Stimulated activated CD4-positive, alpha-beta T cell treated with anti-CD3 and anti-CD28 coated beads, Interleukin-4, amount 100 ng/mL, for 48 hours (primary cell): ENCODE results near the gene INTS3.

ENCODE experiments used
- DNase-seq, 2 donors: peaks; one replicate each; pipeline ENCODE4 v3.0.0-alpha.2; 2020; ENCODE audit warnings: low read depth in 2 of 2

Gene INTS3

GRCh38 chr1:153727463-153728304, at the start of gene INTS3:
TSS of gene INTS3 (plus strand) at chr1:153728050. CDS start at chr1:153728635, 585 bp downstream.
- peak; percentile 97 to 99 for DNase-seq

DNA sequence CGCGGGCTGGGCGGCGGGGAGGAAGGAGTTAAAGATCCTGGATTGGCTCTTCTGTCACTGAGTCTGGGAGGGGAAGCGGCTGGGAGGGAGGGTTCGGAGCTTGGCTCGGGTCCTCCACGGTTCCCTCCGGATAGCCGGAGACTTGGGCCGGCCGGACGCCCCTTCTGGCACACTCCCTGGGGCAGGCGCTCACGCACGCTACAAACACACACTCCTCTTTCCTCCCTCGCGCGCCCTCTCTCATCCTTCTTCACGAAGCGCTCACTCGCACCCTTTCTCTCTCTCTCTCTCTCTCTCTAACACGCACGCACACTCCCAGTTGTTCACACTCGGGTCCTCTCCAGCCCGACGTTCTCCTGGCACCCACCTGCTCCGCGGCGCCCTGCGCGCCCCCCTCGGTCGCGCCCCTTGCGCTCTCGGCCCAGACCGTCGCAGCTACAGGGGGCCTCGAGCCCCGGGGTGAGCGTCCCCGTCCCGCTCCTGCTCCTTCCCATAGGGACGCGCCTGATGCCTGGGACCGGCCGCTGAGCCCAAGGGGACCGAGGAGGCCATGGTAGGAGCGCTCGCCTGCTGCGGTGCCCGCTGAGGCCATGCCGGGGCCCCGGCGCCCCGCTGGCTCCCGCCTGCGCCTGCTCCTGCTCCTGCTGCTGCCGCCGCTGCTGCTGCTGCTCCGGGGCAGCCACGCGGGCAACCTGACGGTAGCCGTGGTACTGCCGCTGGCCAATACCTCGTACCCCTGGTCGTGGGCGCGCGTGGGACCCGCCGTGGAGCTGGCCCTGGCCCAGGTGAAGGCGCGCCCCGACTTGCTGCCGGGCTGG, 49.1 kb upstream of the INTS3 start, which contains the start of gene NPR1:
Gene NPR1, plus strand, starts transcription at position 170 of the 818 bp plus-strand sequence. Its CDS starts 421 bp downstream, at position 591.
- no peak for DNase-seq

- no peak for DNase-seq
Measured at GRCh38 chr1:153679337-153680119, 48.3 kb upstream of the INTS3 start.

GRCh38 chr1:153680120-153680403, 47.8 kb upstream of the INTS3 start:
- DNase-seq: no peak

DNA sequence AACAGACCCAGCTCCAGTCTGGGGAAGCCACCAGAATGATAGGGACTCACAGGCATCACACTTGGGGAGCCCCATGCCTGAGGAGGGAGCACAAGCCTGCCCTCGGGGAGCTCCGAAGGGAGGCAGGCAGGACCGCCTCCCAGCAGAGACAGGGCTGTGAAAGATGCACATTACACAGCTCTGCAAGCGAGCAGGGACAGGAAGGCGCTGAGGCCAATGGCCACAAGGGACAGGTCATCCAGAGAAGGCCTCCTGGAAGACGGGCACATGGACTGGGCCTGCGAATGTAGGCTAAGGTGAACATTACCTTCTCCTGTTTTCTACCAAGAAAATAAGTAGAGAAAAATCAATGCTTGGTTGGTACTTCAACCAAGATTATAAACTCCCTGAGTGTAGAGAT, 45.1 kb upstream of the INTS3 start:
- no peak for DNase-seq

DNA sequence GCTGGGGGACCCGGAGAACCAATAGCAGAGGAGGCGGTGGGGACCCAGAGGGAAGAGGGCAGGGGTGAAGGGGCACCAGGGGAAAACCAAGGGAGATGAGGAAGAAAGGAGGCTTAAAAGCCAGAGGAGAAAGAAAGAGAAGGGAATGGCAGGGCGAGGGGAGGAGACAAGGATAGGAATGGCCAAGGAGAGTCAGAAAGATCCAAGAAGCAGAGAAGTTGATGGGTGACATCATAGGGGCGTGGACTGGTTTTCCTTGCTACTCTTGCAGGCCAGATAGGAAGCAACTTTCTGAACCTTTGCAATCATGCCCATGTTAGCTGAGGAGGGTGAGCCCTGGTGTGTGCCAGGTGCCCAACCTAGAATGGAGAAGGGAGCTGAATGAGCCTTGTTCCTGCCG, 44.0 kb upstream of the INTS3 start:
- DNase-seq: no peak

DNA sequence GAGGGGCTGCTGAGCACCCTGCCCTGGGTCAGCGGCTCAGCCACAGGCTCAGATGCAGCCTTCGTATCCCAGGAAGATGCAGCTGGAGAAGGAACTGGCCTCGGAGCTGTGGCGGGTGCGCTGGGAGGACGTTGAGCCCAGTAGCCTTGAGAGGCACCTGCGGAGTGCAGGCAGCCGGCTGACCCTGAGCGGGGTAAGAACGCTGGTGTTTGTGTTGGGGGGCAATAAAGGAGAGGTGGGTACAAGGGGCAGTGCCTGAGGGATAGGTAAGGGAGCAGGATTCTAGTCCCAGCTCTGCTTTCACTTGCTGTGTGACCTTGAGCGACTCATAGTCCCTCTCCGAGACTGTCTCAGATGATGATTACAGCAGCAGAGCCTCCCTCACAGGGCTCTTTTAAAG, 43.0 kb upstream of the INTS3 start:
- DNase-seq: no peak

DNA sequence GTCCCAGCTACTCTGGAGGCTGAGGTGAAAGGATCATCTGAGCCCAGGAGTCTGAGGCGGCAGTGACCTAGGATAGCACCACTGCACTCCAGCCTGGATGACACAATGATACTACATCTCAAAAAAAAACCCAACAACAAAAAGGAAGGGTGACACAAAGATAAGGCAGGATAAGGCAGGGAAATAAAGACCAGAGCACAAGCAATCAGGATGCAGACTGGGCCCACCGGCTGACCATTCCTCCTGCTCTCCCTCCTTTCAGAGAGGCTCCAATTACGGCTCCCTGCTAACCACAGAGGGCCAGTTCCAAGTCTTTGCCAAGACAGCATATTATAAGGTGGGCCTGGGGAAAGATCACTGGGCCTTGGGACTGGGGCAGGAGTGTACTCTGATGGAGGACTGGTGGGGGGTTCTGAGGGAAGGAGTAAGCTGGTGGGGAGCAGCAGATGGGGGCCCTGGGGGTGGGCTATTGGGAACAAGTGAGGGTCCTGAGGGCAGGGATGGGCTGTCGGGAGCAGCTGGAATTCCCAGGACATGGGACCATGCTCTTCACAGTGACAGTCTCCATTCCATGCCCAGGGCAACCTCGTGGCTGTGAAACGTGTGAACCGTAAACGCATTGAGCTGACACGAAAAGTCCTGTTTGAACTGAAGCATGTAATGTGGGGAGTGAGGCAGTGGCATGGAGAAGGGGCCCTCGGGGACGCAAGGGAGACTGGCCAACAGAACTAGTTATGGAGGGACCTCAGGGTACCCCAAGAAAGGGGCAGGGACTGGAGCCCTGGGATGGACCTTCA, 42.1 kb upstream of the INTS3 start:
- DNase-seq: no peak

DNA sequence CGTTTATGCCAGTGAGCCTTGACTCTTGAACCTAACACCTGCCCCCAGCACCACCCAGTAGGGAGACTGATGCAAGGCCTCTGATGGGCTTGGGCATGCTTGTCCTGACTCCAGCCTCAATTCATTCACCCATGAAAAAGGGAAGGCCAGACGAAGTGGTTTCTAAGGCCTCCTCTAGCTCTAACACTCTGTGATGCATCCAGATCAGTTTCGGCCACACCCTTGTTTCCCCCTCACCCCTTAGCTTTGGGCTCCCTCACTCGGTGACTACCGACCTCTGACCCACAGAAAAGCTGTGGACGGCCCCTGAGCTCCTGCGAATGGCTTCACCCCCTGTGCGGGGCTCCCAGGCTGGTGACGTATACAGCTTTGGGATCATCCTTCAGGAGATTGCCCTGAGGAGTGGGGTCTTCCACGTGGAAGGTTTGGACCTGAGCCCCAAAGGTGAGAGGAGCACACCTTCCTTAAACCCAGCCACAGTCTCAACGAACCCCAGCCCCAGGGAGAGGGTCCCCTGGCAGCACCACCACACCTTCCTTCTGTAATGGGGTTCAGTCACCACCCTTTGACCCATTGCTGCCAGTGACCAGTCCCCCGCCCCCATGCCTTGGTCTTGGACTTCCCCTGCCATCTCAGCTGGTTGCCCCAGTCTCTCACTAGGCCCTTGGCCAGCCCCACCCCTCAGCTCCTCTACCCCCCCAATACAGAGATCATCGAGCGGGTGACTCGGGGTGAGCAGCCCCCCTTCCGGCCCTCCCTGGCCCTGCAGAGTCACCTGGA, 40.3 kb upstream of the INTS3 start:
- no peak for DNase-seq

GRCh38 chr1:153688276-153688675, 39.6 kb upstream of the INTS3 start:
- DNase-seq: no peak

DNA sequence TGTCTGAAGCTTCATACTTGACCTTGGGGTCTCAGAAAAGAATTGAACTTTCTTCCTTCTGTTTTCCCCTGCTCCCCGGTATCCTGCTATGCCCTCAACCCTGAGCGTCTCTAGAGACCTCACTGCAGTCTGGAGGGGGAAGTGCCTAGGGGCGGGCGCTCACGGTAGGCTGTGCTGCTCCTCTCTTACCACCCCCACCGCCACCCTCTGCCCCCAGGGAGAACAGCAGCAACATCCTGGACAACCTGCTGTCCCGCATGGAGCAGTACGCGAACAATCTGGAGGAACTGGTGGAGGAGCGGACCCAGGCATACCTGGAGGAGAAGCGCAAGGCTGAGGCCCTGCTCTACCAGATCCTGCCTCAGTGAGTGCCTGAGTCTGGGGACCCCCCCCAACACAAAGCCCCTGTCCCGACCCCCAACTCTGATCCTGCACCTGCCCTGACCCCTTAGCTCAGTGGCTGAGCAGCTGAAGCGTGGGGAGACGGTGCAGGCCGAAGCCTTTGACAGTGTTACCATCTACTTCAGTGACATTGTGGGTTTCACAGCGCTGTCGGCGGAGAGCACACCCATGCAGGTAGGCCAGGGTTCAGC, 39.0 kb upstream of the INTS3 start:
- DNase-seq: no peak

- DNase-seq: no peak
Measured at GRCh38 chr1:153693466-153693865, 34.4 kb upstream of the INTS3 start.

DNA sequence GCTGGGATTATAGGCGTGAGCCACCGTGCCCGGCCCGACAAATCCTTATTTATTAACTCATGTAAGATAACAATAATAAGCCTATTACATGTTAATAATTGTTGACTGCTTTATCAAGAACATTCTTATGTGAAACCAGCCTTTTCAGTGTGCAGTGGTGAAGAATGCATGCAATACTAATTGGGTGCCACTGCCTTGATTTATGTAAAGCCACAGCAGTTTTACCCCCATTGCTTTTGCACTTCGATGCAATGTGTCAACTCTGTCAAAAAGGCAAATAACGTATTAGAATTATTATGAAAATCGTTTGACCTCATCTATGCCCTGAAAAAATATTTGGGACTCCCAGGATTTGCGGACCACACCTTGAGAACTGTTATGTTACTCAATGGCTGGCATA, 31.1 kb upstream of the INTS3 start:
- no peak for DNase-seq

DNA sequence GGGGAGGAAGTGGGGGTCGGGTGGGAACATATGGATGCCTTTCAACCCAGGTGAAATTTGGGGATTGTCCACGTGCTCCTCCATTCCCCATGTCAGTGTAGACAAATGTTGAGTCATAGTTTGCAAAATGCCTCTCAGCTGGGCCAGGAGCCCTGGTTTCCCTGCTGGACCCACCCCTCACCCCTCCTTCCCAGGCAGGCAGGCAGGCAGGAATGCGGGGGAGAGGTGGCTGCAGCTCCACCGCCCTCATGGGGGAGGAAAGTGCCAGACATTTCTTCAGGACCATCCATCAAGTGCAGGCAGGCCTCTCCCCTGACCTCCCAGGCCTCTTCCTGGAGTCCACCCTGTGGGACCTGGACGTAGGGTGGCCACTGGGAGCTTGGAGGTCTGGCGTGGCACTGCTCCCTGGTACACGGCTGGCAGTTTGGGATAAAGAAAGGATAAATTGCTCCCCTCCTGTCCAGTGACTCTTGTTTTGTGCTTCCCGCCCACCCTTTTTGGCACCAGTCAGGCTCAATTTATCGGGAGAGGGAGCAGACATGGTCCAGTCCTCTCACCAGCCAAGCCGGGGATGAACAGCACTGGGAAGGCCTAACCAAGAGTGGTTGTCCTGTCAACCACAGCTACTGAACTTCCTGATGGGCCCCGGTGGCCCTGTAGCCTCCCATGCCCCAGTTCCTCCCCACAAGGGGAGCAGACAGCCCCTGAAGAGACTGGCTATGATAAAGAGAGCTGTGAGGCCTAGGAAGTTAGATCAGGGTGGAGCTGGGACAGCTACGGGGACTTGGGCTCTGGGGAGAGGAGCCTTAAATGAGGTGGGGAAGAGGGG, 30.4 kb upstream of the INTS3 start:
- no peak for DNase-seq

DNA sequence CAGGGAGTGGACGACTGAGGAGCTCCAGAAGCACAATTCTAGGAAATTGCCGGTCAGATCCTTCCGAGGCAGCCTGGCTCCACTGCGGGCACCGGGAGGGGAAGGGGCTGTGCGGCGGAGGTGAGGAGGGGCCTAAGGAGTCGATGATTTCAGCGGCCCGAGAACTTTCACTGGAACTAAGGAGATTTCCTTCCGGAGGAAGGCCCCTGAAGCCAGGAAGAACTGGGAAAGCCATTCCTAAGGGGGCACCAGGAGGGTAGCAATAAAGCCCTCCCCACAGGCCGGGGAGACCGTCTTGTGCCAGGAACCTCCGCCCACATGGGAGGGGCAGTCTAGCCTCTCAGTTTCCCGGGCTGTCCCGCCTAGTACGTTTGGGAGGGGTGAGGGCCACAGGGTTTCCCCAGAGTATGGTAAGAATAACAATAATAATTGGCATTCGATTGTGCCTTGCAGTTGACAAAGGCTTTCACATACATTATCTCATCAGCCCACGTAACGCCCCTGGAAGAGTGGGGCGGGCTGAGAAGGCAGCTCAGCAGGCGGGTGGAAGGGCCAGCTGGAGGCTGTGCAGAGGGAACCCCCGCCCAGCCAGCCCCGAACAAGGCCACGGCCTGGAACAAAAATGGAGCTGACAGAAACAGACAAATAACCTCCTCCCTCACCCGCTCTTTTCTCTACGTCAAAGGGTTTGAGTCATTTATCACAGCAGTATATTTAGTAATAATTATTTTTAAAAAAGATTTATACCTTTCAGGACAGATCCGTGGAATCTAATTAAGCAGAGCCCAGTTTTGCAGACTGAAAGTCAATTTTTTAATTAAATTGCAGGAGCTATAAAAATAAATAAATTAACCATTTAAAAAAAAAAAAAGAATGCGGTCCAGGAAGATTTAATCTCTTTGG, 29.6 kb upstream of the INTS3 start:
- no peak for DNase-seq

GRCh38 chr1:153698923-153699714, 28.7 kb upstream of the INTS3 start:
- no peak for DNase-seq

DNA sequence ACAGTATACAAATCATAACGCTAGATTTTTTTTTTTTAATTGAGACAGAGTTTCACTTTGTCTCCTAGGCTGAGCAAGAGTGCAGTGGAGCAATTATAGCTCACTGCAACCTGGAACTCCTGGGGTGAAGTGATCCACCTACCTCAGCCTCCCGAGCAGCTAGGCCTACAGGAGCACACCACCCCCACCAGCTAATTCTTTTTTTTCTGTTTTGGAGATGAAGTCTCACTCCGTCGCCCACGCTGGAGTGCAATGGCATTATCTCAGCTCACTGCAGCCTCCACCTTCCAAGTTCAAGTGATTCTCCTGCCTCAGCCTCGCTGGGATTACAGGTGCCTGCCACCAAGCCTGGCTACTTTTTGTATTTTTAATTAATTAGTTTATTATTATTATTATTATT, 28.1 kb upstream of the INTS3 start:
- DNase-seq: no peak

DNA sequence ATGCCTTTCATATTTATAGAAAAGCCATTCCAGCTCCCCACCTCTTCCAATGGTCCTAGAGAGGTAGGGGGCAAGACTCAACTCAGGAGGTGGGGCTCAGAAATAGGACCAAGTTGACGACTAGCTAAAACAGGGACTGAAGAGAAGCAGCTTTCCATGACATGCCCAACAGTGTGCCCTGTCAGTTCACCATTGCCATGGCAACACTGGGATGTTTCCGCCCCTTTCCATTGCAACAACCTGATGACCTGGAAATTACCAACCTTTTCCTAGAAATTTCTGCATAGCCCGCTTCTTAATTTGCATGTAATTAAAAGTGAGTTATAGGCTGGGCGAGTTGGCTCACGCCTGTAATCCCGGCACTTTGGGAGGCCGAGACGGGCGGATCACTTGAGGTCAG, 22.4 kb upstream of the INTS3 start:
- DNase-seq: no peak
